Loucy (cell line): ENCODE data around the gene EFCAB5.

Experiments
- EZH2phosphoT487 ChIP-seq: fragments of 200-600 bp; IDR thresholded peaks from 2 replicates; pipeline ENCODE4 v1.6.1; 2018; ENCODE audit warnings: antibody characterized with exemption, mild to moderate bottlenecking, moderate library complexity, borderline replicate concordance
- TF ChIP-seq, protein P1 (sequence below): fragments of 200-600 bp; sonication (generic); conservative IDR thresholded peaks from 2 replicates; pipeline ENCODE4 v1.5.1; 2014; ENCODE audit warnings: mild to moderate bottlenecking, antibody characterized with exemption, low read length

DNA sequence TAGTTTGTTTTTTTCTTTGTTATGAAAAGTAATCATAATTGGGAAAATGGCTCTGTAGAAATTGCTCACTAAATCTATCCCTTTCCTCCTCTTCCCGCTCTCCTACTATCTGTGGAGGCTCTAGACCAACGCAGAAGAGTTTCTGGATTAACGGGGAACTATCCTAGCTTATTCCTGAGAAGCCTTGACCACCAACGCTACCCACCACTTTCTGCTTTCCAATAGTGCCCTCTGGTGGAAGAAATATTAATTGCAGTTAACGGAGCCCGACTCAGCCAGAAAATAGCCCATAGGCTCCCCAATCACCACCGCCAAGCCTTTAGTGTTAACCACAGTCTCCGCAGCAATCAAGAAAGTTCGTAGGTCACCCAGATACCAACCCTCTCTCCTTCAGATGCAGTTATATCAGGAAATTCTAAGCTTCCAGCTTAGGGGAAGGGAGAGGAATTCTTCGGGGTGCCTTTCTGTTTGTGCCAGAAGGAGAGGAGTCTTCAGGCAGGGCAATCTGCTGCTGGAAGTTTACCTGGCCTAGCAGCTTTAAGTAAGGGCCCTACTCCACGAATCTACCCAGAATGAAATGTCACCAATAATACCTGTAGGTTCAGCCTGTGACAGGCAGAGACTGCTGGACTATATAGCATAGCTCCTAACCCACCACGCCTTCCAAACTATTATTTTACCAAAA lies 152.2 kb downstream of the EFCAB5 start:
- TF ChIP-seq, protein P1, sequence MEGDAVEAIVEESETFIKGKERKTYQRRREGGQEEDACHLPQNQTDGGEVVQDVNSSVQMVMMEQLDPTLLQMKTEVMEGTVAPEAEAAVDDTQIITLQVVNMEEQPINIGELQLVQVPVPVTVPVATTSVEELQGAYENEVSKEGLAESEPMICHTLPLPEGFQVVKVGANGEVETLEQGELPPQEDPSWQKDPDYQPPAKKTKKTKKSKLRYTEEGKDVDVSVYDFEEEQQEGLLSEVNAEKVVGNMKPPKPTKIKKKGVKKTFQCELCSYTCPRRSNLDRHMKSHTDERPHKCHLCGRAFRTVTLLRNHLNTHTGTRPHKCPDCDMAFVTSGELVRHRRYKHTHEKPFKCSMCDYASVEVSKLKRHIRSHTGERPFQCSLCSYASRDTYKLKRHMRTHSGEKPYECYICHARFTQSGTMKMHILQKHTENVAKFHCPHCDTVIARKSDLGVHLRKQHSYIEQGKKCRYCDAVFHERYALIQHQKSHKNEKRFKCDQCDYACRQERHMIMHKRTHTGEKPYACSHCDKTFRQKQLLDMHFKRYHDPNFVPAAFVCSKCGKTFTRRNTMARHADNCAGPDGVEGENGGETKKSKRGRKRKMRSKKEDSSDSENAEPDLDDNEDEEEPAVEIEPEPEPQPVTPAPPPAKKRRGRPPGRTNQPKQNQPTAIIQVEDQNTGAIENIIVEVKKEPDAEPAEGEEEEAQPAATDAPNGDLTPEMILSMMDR, result peak; percentile 93
- no peak for TF ChIP-seq EZH2phosphoT487
